ENCODE measurements around the gene PRRC2C. TPM values are rescaled to one million over a fixed set of nuclear protein-coding genes. Genes with fewer than 3 reads are reported as not detected.

The PRRC2C gene
- total and polyA plus RNA-seq, 2 of the 13 experiments (the other 11 are each of a cell fraction or from before 2014, with no cell fraction given): 46.2 to 57.0 TPM

- H4K20me1 ChIP-seq (ENCODE audit: insufficient read depth, low read length): no peaks in the 10 kb centered on the region
- no peak overlapping the region for H3K9ac ChIP-seq (ENCODE audit: insufficient read depth, low read depth, low read length)
- DNase-seq (ENCODE audit: low spot score): no peak
- TF ChIP-seq ZBTB2 (CRISPR knock-in tag; IDR thresholded peaks at IDR 0.05; ENCODE audit: low read depth) (no peak), SMAD1 (CRISPR knock-in tag; IDR thresholded peaks at IDR 0.05; ENCODE audit: borderline replicate concordance, low read depth) (no peak), NFE2L2 (IDR thresholded peaks at IDR 0.05; ENCODE audit: low read length) (0 out of 2 replicates have a peak, but pooled peaks have one; percentile 31)
- no peak for ATAC-seq
- H3K36me3 ChIP-seq (replicated peaks in 1 of 2; ENCODE audit: control insufficient read depth in 1 of 2, insufficient read depth in 2 of 2, low read length in 2 of 2): no peaks in the 10 kb centered on the region
- ChIA-PET CTCF (ENCODE audit: low intra/inter-chr PET ratio, low total read pairs) (no interaction called here), POLR2A (no interaction called here)
- BruUV-seq (replicated peaks): no TSS peak
- 49% methylated on average over 2 of the region's 2 CpGs for WGBS (ENCODE audit: low lambda C conversion rate)
- no peaks in the 10 kb centered on the region for H3K9me3 ChIP-seq (ENCODE audit: low read length)
- FAIRE-seq: no peak
- intact Hi-C loops (cut with micrococcal nuclease; ENCODE audit: unreplicated experiment): no loop called here
- H3K4me3 ChIP-seq (replicated peaks in 1 of 3; ENCODE audit: insufficient read depth in 1 of 3, low read depth in 2 of 3, low read length in 3 of 3): no peak overlapping the region
- H3K4me2 ChIP-seq (ENCODE audit: low read depth, low read length): no peak overlapping the region
- H3K27me3 ChIP-seq (ENCODE audit: control insufficient read depth in 1 of 2, insufficient read depth in 2 of 2, low read length in 2 of 2): no peaks in the 10 kb centered on the region
- H3K27ac ChIP-seq (ENCODE audit: extremely low read length, insufficient read depth, low read length): no peak overlapping the region
- no peaks in the 10 kb centered on the region for H3K79me2 ChIP-seq (ENCODE audit: insufficient read depth, low read length)
- H2AFZ ChIP-seq (ENCODE audit: low read length): no peak overlapping the region
- in situ Hi-C loops (cut with HindIII; ENCODE audit: extremely low pct_ligation_motif_present, low pct_unique_long_range_greater_than_20kb): no loop called here
- H3K4me1 ChIP-seq (ENCODE audit: insufficient read depth, low read length): peaks cover 6% of the 10 kb centered on the region; the same call in 1 of the 2 replicates
These were observed 125.1 kb downstream of the PRRC2C start for GRCh38 chr1:171610385-171610784.

- ATAC-seq: no peak
- CTCF ChIA-PET (ENCODE audit: low intra/inter-chr PET ratio, low total read pairs): no interaction called here
- H3K27me3 ChIP-seq (ENCODE audit: control insufficient read depth in 1 of 2, insufficient read depth in 2 of 2, low read length in 2 of 2): no peaks in the 10 kb centered on the region
- no peaks in the 10 kb centered on the region for H3K9me3 ChIP-seq (ENCODE audit: low read length)
- intact Hi-C loops (cut with micrococcal nuclease; ENCODE audit: unreplicated experiment) (no loop called here), in situ Hi-C loops (cut with HindIII; ENCODE audit: extremely low pct_ligation_motif_present, low pct_unique_long_range_greater_than_20kb) (no loop called here)
- H3K27ac ChIP-seq (ENCODE audit: extremely low read length, insufficient read depth, low read length): no peak overlapping the region
- H3K36me3 ChIP-seq (replicated peaks in 1 of 2; ENCODE audit: control insufficient read depth in 1 of 2, insufficient read depth in 2 of 2, low read length in 2 of 2): no peaks in the 10 kb centered on the region
- no TSS peak for BruUV-seq (replicated peaks)
- no peak for DNase-seq (ENCODE audit: low spot score)
- no peak for FAIRE-seq
- peaks cover 6% of the 10 kb centered on the region; the same call in 1 of the 2 replicates for H3K4me1 ChIP-seq (ENCODE audit: insufficient read depth, low read length)
- H4K20me1 ChIP-seq (ENCODE audit: insufficient read depth, low read length): no peaks in the 10 kb centered on the region
- no peak overlapping the region for H3K9ac ChIP-seq (ENCODE audit: insufficient read depth, low read depth, low read length)
- no peak overlapping the region for H3K4me3 ChIP-seq (replicated peaks in 1 of 3; ENCODE audit: insufficient read depth in 1 of 3, low read depth in 2 of 3, low read length in 3 of 3)
- no peaks in the 10 kb centered on the region for H3K79me2 ChIP-seq (ENCODE audit: insufficient read depth, low read length)
- 3% methylated on average over 2 of the region's 2 CpGs for WGBS (ENCODE audit: low lambda C conversion rate)
- H3K4me2 ChIP-seq (ENCODE audit: low read depth, low read length): no peak overlapping the region
- POLR2A ChIA-PET: no interaction called here
- H2AFZ ChIP-seq (ENCODE audit: low read length): no peak overlapping the region
- TF ChIP-seq NFKB2 (CRISPR knock-in tag; IDR thresholded peaks at IDR 0.05; ENCODE audit: borderline replicate concordance): no peak
- no peak for TF ChIP-seq ZBTB14 (CRISPR knock-in tag; IDR thresholded peaks at IDR 0.05)
- no peak for TF ChIP-seq SNAPC2 (CRISPR knock-in tag; IDR thresholded peaks at IDR 0.05)
- no peak for TF ChIP-seq ZNF800 (CRISPR knock-in tag; IDR thresholded peaks at IDR 0.05)
- no peak for TF ChIP-seq E2F1 (CRISPR knock-in tag; IDR thresholded peaks at IDR 0.05)
- no peak for TF ChIP-seq ZBTB25 (CRISPR knock-in tag; IDR thresholded peaks at IDR 0.05)
- TF ChIP-seq RFX5 (IDR thresholded peaks at IDR 0.05; ENCODE audit: low read depth, low read length): no peak
These were observed 126.0 kb downstream of the PRRC2C start for GRCh38 chr1:171611306-171611705.

Data from HepG2 (cell line).